ENCODE measurements around the gene C15orf39. TPM values are rescaled to one million over a fixed set of nuclear protein-coding genes. Genes with fewer than 3 reads are reported as not detected.
A peak's percentile ranks its signal among the peaks of the same experiment; 100 is the strongest.

The C15orf39 gene
- total RNA-seq, 4 donors from 2014 or later, result 1.6 to 3.8 (median 2.6) TPM

DNA sequence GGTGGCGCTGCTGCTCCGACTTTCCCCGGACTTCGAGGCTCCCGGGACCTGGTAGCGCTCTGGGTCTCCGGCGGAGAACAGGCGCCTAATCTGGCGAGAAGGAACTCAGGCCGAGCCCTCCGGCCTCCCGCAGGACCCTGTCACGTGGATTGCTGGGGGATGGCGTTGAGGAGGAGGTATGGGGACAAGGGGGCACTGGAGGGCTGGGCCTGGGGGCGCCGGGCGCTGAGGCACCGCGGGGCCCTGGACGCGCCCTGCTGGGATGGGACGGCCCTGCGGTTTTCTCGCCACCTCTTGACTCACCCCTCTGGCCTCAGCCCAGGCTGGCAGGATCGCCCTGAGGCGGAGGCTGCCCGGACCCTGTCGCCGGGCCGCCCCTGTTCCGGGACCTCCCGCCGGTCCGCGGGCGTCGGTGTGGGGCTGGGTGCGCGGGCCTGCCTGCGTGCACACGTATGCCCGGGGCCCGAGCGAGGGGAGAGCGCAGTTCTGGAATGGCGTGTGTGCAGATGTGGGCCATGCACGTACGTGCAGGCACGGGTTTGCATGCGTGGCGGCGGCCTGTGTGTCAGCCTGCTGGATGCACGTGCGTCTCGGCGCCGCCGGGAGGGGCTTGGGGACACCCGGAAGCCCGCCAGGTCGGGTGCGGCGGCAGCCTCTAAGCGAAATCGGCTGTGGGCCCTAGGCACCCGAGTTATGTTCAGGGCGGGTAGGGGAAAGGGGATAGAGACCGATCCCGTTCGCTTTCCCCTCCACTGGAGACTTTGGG lies 752 bp downstream of the C15orf39 start:
- in situ Hi-C loops (cut with MboI; ENCODE audit: low sequenced_read_pairs in 4 of 4), result loop anchor here in 3 of 4 donors (5.0 to 10.0 kb wide), 2 partner anchors 175 to 178 kb away; partner anchors contain the start of gene PPCDC (in 1 of the 3)
- Histone ChIP-seq H3K4me1 (peaks cover 7 to 16% of the 10 kb centered on the region in 2 donors), H3K36me3 (no peaks in the 10 kb centered on the region)

GRCh38 chr15:75203017-75203907 lies 1.6 kb downstream of the C15orf39 start:
- peaks cover 0 to 3% of the 10 kb centered on the region in 2 donors for H3K36me3 ChIP-seq
- intact Hi-C loops (cut with DNase I; ENCODE audit: low total_unique reads), result loop anchor here (10.0 kb wide), 1 partner anchor 568 kb away; no protein-coding TSS in a partner anchor
- no peaks in the 10 kb centered on the region for H3K9me3 ChIP-seq
- H3K27ac ChIP-seq, result peak overlapping the region; percentile 82 to 87 (median 83)
- peaks cover 7 to 16% of the 10 kb centered on the region in 2 donors for H3K4me1 ChIP-seq
- no peaks in the 10 kb centered on the region for H3K27me3 ChIP-seq
- in situ Hi-C loops (cut with MboI; ENCODE audit: low sequenced_read_pairs in 4 of 4), result loop anchor here in 3 of 4 donors (5.0 to 10.0 kb wide), 2 partner anchors 176 to 178 kb away; partner anchors contain the start of gene PPCDC (in 1 of the 3)
- TF ChIP-seq POLR2A (IDR thresholded peaks at IDR 0.05), result no peak
- TF ChIP-seq CTCF (IDR thresholded peaks at IDR 0.05 in 4 of 5, conservative IDR thresholded peaks at IDR 0.05 in 1 of 5), result no peak
- H3K4me3 ChIP-seq, result peak overlapping the region; percentile 78 to 92 (median 83)
- ATAC-seq (no peak), DNase-seq (no peak)

More for the DNA sequence above, 752 bp downstream of the C15orf39 start:
- peak; percentile 49 to 51 for DNase-seq
- Histone ChIP-seq H3K4me3 (peak overlapping the region; percentile 78 to 92 (median 83)), H3K27ac (peak overlapping the region; percentile 82 to 87 (median 83)), H3K27me3 (no peaks in the 10 kb centered on the region), H3K9me3 (no peaks in the 10 kb centered on the region)
- peak in 2 of 5 experiments; percentile 50 to 63 for TF ChIP-seq CTCF (IDR thresholded peaks at IDR 0.05 in 4 of 5, conservative IDR thresholded peaks at IDR 0.05 in 1 of 5)
- TF ChIP-seq POLR2A (IDR thresholded peaks at IDR 0.05), result peak; percentile 16 to 25
- intact Hi-C loops (cut with DNase I; ENCODE audit: low total_unique reads), result loop anchor here (10.0 kb wide), 1 partner anchor 568 kb away; no protein-coding TSS in a partner anchor
- peak; percentile 40 to 51 for ATAC-seq

- DNase-seq (no peak), ATAC-seq (no peak)
- in situ Hi-C loops (cut with MboI; ENCODE audit: low sequenced_read_pairs in 4 of 4), result loop anchor here in 3 of 4 donors (5.0 to 10.0 kb wide), 2 partner anchors 177 to 179 kb away; partner anchors contain the start of gene PPCDC (in 1 of the 3)
- Histone ChIP-seq H3K27ac (peak overlapping the region; percentile 82 to 87 (median 83)), H3K36me3 (peaks cover 0 to 6% of the 10 kb centered on the region in 2 donors), H3K27me3 (no peaks in the 10 kb centered on the region), H3K9me3 (no peaks in the 10 kb centered on the region), H3K4me3 (peak overlapping the region in 2 of 4 donors; percentile 78 to 80), H3K4me1 (peaks cover 7 to 16% of the 10 kb centered on the region in 2 donors)
- TF ChIP-seq POLR2A (IDR thresholded peaks at IDR 0.05) (no peak), CTCF (IDR thresholded peaks at IDR 0.05 in 4 of 5, conservative IDR thresholded peaks at IDR 0.05 in 1 of 5) (no peak)
- intact Hi-C loops (cut with DNase I; ENCODE audit: low total_unique reads), result loop anchor here (1.0 to 10.0 kb wide), 4 partner anchors 161 to 569 kb away; partner anchors contain the start of gene RPP25
Observed at GRCh38 chr15:75203908-75204263, 2.2 kb downstream of the C15orf39 start.

- peak overlapping the region; percentile 82 to 87 (median 83) for H3K27ac ChIP-seq
- TF ChIP-seq POLR2A (IDR thresholded peaks at IDR 0.05) (no peak), CTCF (IDR thresholded peaks at IDR 0.05 in 4 of 5, conservative IDR thresholded peaks at IDR 0.05 in 1 of 5) (peak; percentile 87 to 96 (median 92))
- peak; percentile 84 to 86 for DNase-seq
- no peaks in the 10 kb centered on the region for H3K9me3 ChIP-seq
- in situ Hi-C loops (cut with MboI; ENCODE audit: low sequenced_read_pairs in 4 of 4), result loop anchor here (5.0 to 10.0 kb wide), 2 partner anchors 177 to 180 kb away; partner anchors contain the start of gene PPCDC (in 1 of the 4)
- intact Hi-C loops (cut with DNase I; ENCODE audit: low total_unique reads), result loop anchor here (1.0 to 10.0 kb wide), 4 partner anchors 161 to 570 kb away; partner anchors contain the start of gene RPP25
- peak; percentile 56 to 70 for ATAC-seq
- H3K4me1 ChIP-seq, result peaks cover 7 to 16% of the 10 kb centered on the region in 2 donors
- no peak overlapping the region for H3K4me3 ChIP-seq
- no peaks in the 10 kb centered on the region for H3K27me3 ChIP-seq
- peaks cover 0 to 6% of the 10 kb centered on the region in 2 donors for H3K36me3 ChIP-seq
Observed at GRCh38 chr15:75204340-75205063, 2.8 kb downstream of the C15orf39 start.
